ENCODE measurements around the gene APOBEC3C.
"Not testable (repeated sequence)": the region's sequence is repeated elsewhere in the genome, so short reads cannot be mapped to it uniquely, and the experiment has no call there.

Gene APOBEC3C

DNA sequence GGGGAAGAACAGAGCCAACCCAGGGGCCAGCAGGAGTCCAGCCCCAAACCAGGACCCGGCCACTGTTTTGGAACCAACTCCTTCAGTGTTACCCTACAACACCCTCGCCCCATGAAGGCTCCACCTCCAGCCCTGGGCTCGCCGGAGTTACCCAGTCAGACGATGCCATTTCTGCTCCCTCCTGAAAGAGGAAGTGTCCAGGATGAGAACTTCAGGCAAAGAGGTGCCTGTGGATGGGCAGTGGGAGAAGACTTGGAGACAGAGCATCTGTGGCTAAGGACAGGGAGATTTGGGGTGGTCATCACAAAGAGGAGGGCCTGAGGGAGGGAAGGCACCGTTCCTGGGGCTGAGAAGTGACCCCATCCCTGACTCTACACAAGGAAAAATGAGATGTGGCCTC, 18.0 kb upstream of the APOBEC3C start:
- H3K4me1 ChIP-seq (ENCODE audit: insufficient read depth, low read length) = peaks cover 6% of the 10 kb centered on the region; the same call in 1 of the 2 replicates
- 0 out of 2 replicates have a peak, but pooled peaks cover 2% of the 10 kb centered on the region for H3K9me3 ChIP-seq (ENCODE audit: control insufficient read depth, insufficient read depth, low read length)
- H3K36me3 ChIP-seq (ENCODE audit: insufficient read depth, low read length) = no peaks in the 10 kb centered on the region
- no peak overlapping the region for H3K9ac ChIP-seq (ENCODE audit: low read depth, low read length)

DNA sequence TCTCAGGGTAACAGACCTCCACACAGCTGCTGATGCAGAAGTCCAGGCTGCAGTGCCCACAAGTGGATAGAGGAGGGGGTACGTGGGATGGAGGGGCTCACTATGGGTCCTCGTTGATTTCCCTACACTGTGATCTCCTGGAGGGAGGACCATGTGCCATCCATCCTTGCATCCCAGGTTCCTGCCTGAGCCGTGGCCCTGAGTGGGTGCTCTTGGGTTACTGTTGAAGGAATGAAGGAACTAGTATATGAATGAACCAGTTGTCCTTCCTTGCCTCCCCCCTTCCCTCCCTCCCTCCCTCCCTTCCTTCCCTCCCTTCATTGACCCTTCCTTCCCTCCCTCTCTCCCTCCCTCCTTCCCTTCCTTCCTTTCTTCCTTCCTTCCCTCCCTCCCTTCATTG, 16.5 kb upstream of the APOBEC3C start:
- H3K9me3 ChIP-seq (ENCODE audit: control insufficient read depth, insufficient read depth, low read length) = 0 out of 2 replicates have a peak, but pooled peaks cover 2% of the 10 kb centered on the region
- H3K9ac ChIP-seq (ENCODE audit: low read depth, low read length) = no peak overlapping the region
- H3K36me3 ChIP-seq (ENCODE audit: insufficient read depth, low read length) = no peaks in the 10 kb centered on the region
- peaks cover 6% of the 10 kb centered on the region; the same call in 1 of the 2 replicates for H3K4me1 ChIP-seq (ENCODE audit: insufficient read depth, low read length)

GRCh38 chr22:39003165-39003638, 10.9 kb upstream of the APOBEC3C start:
- H3K4me1 ChIP-seq (ENCODE audit: insufficient read depth, low read length) = peaks cover 4% of the 10 kb centered on the region
- no peaks in the 10 kb centered on the region for H3K36me3 ChIP-seq (ENCODE audit: insufficient read depth, low read length)
- H3K9ac ChIP-seq (ENCODE audit: low read depth, low read length) = no peak overlapping the region
- no peaks in the 10 kb centered on the region for H3K9me3 ChIP-seq (ENCODE audit: control insufficient read depth, insufficient read depth, low read length)

- no peak overlapping the region for H3K9ac ChIP-seq (ENCODE audit: low read depth, low read length)
- peaks cover 4% of the 10 kb centered on the region for H3K4me1 ChIP-seq (ENCODE audit: insufficient read depth, low read length)
- no peaks in the 10 kb centered on the region for H3K36me3 ChIP-seq (ENCODE audit: insufficient read depth, low read length)
- no peaks in the 10 kb centered on the region for H3K9me3 ChIP-seq (ENCODE audit: control insufficient read depth, insufficient read depth, low read length)
Measured at GRCh38 chr22:39007177-39007576, 6.9 kb upstream of the APOBEC3C start.

DNA sequence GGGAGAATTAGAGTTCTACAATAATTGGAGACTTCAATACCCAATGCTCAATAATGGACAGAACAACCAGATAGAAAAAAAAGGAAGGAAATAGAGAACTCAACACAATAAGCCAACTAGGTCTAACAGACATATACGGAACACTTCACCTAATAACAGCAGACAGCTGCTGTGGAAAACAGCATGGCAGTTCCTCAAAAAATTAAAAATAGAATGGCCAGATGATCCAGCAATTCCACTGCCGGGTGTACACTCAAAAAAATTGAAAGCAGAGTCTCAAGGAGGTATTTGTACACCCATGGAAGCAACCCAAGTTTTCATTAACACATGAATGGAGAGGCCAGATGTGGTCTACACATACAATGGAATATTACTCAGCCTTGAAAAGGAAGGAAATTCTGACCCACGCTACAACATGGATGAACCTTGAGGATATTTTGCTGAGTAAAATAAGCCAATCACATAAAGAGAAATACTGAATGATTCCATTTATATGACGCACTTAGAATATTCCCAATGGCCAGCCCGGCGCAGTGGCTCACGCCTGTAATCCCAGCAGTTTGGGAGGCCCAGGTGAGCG, 5.7 kb upstream of the APOBEC3C start:
- H3K4me1 ChIP-seq (ENCODE audit: insufficient read depth, low read length); H3K9me3 ChIP-seq (ENCODE audit: control insufficient read depth, insufficient read depth, low read length); H3K9ac ChIP-seq (ENCODE audit: low read depth, low read length); H3K36me3 ChIP-seq (ENCODE audit: insufficient read depth, low read length): not testable (repeated sequence)

DNA sequence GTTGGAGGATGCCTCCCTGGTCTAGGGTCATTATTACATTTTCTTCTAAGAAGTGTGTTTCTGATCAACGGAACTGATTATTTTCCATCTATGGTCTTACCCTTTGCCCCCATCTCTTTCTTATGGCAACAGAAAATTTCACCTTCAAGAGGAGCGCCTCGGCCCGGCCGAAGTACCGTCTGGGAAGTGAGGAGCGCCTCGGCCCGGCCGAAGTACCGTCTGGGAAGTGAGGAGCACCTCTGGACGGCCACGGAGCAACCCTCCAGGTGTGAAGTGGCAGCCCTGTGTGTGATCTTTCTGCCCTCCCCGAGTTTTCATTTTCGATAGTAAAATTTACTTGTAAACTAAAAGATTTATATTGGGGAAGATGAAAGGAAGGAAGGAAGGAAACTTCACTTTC, 3.1 kb upstream of the APOBEC3C start:
- no peak overlapping the region for H3K9ac ChIP-seq (ENCODE audit: low read depth, low read length)
- peaks cover 14% of the 10 kb centered on the region for H3K4me1 ChIP-seq (ENCODE audit: insufficient read depth, low read length)
- no peaks in the 10 kb centered on the region for H3K36me3 ChIP-seq (ENCODE audit: insufficient read depth, low read length)
- no peaks in the 10 kb centered on the region for H3K9me3 ChIP-seq (ENCODE audit: control insufficient read depth, insufficient read depth, low read length)

DNA sequence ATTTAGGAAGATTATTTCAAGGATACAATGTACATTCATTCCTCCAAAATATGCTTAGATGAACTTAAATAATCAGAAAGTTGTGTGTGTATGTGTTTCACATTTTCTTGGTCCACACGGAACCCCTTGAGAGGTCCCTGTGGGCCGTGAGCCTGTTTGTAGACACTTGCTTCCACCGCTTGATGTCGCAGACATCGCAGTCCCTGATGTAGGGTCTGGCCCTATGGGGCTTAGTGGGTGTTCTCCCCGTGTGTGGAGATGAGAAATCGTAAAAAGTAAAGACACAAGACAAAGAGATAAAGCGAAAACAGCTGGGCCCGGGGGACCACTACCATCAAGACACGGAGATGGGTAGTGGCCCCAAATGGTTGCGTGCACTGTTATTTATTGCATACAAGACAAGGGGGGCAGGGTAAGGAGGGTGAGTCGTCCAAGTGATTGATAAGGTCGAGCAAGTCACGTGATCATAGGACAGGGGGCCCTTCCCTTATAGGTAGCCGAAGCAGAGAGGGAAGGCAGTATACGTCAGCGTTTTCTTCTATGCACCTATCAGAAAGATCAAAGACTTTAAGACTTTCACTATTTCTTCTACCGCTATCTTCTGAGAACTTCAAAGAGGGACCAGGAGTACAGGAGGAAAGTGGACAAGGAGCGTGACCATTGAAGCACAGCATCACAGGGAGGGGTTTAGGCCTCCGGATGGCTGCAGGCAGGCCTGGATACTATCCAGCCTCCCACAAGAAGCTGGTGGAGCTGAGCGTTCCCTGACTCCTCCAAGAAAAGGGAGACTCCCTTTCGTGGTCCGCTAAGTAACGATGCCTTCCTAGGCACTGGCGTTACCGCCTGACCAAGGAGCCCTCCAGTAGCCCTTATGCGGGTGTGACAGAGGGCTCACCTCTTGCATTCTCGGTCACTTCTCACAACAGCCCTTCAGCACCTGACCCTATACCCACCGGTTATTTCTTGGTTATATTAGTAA, 1.2 kb upstream of the APOBEC3C start:
- Histone ChIP-seq H3K4me1 (ENCODE audit: insufficient read depth, low read length) (peaks cover 14% of the 10 kb centered on the region), H3K36me3 (ENCODE audit: insufficient read depth, low read length) (no peaks in the 10 kb centered on the region), H3K9ac (ENCODE audit: low read depth, low read length) (no peak overlapping the region), H3K9me3 (ENCODE audit: control insufficient read depth, insufficient read depth, low read length) (no peaks in the 10 kb centered on the region)

DNA sequence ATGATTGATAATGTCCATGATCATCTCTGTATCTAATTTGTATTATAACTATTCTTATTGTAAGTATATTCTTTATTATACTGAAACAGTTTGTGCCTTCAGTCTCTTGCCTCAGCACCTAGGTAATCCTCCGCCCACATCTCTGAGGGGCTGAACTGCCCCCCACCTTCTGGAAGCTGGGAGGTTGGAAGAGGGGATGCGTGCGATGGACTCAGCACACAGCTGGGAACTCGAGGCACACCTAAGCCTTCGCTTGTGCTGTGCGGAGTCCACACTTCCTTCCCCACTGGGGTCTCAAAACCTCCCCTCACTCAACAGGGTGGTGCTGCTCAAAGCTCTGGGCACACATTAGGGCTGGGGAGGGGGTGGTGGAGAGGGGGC, 506 bp upstream of the APOBEC3C start:
- not testable (repeated sequence) for H3K36me3 ChIP-seq (ENCODE audit: insufficient read depth, low read length); H3K9me3 ChIP-seq (ENCODE audit: control insufficient read depth, insufficient read depth, low read length); H3K9ac ChIP-seq (ENCODE audit: low read depth, low read length)
- H3K4me1 ChIP-seq (ENCODE audit: insufficient read depth, low read length) = peaks cover 14% of the 10 kb centered on the region

DNA sequence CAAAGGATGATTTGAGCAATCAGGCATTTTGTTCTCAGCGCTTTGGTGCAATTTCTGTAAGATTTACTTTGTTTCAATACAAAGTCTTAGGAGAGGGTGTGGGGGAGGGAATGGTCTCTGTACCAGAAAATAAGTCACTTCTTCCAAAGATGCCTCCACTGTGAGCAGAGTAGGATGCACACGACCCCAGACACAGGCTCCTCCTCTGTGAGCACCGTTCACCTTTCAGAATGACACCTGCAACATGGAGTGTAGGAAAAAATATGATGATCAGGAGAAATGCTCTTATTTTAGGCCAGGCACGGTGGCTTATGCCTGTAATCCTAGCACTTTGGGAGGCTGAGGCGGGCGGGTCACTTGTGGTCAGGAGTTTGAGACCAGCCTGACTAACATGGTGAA, 665 bp downstream of the APOBEC3C start:
- Histone ChIP-seq H3K9ac (ENCODE audit: low read depth, low read length) (peak overlapping the region; percentile 60), H3K4me1 (ENCODE audit: insufficient read depth, low read length) (peaks cover 14% of the 10 kb centered on the region)
- not testable (repeated sequence) for H3K36me3 ChIP-seq (ENCODE audit: insufficient read depth, low read length); H3K9me3 ChIP-seq (ENCODE audit: control insufficient read depth, insufficient read depth, low read length)

DNA sequence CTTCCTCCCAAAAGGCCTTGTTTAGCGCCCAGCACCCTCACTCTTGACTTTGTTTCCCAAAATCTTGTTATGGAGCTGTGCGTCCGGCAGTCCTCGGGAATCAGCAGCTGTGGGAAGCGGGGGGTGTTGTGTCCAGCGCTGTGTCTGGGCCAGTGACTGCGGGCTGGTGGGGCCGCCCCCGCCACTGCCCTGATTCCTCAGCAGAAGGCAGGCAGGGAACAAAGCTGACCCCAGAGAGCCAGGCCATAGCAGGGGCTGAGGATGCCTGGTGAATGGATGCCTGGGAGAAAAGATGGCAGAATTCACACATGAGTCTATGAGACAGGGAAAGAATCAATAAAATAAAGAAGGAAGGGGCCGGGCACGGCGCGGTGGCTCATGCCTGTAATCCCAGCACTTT, 2.5 kb downstream of the APOBEC3C start:
- H3K9me3 ChIP-seq (ENCODE audit: control insufficient read depth, insufficient read depth, low read length) = no peaks in the 10 kb centered on the region
- peaks cover 15% of the 10 kb centered on the region for H3K4me1 ChIP-seq (ENCODE audit: insufficient read depth, low read length)
- H3K36me3 ChIP-seq (ENCODE audit: insufficient read depth, low read length) = no peaks in the 10 kb centered on the region
- H3K9ac ChIP-seq (ENCODE audit: low read depth, low read length) = no peak overlapping the region

GRCh38 chr22:39017596-39018365, 3.7 kb downstream of the APOBEC3C start:
- peak overlapping the region; percentile 46 for H3K9ac ChIP-seq (ENCODE audit: low read depth, low read length)
- H3K36me3 ChIP-seq (ENCODE audit: insufficient read depth, low read length) = no peaks in the 10 kb centered on the region
- no peaks in the 10 kb centered on the region for H3K9me3 ChIP-seq (ENCODE audit: control insufficient read depth, insufficient read depth, low read length)
- peaks cover 21% of the 10 kb centered on the region for H3K4me1 ChIP-seq (ENCODE audit: insufficient read depth, low read length)

- peaks cover 12% of the 10 kb centered on the region for H3K4me1 ChIP-seq (ENCODE audit: insufficient read depth, low read length)
- peak overlapping the region; percentile 50 for H3K9ac ChIP-seq (ENCODE audit: low read depth, low read length)
- not testable (repeated sequence) for H3K36me3 ChIP-seq (ENCODE audit: insufficient read depth, low read length); H3K9me3 ChIP-seq (ENCODE audit: control insufficient read depth, insufficient read depth, low read length)
Measured at GRCh38 chr22:39020021-39020651, 6.1 kb downstream of the APOBEC3C start.

- H3K36me3 ChIP-seq (ENCODE audit: insufficient read depth, low read length) = no peaks in the 10 kb centered on the region
- H3K4me1 ChIP-seq (ENCODE audit: insufficient read depth, low read length) = peaks cover 7% of the 10 kb centered on the region
- peak overlapping the region; percentile 42; the same call in 1 of the 2 replicates for H3K9ac ChIP-seq (ENCODE audit: low read depth, low read length)
- no peaks in the 10 kb centered on the region for H3K9me3 ChIP-seq (ENCODE audit: control insufficient read depth, insufficient read depth, low read length)
Measured at GRCh38 chr22:39021552-39022250, 7.6 kb downstream of the APOBEC3C start.
